Upper lobe of right lung (tissue), 1 donor: Measurements from ENCODE around the gene XPNPEP2. TPM values are rescaled to one million over a fixed set of nuclear protein-coding genes. Genes with fewer than 3 reads are reported as not detected.

Experiments used
- ATAC-seq: fragments of 200-7000 bp; cut with Tn5 transposase; one replicate; pipeline ENCODE4 v1.9.1; 2020; ENCODE audit warnings: mild to moderate bottlenecking, moderate library complexity
- DNase-seq: peaks from one replicate; pipeline ENCODE4 v3.0.0-alpha.2; 2020
- H3K27ac ChIP-seq: fragments of 200-600 bp; one replicate; pipeline ENCODE4 v1.8.0; 2022
- H3K27me3 ChIP-seq: fragments of 200-600 bp; one replicate; pipeline ENCODE4 v1.8.0; 2022; ENCODE audit warnings: mild to moderate bottlenecking
- H3K36me3 ChIP-seq: fragments of 200-600 bp; one replicate; pipeline ENCODE4 v1.8.0; 2022
- H3K4me1 ChIP-seq: fragments of 200-600 bp; one replicate; pipeline ENCODE4 v1.8.0; 2022
- H3K4me3 ChIP-seq: fragments of 200-600 bp; one replicate; pipeline ENCODE4 v1.8.0; 2022; ENCODE audit warnings: mild to moderate bottlenecking
- H3K9me3 ChIP-seq: fragments of 200-600 bp; one replicate; pipeline ENCODE4 v1.8.0; 2022
- intact Hi-C: fragments of 100-400 bp; cut with DNase I; formaldehyde crosslinking; loops from one replicate; pipeline ENCODE4 v1.11.0; 2022
- total RNA-seq: library from RNA; stranded (reverse); fragmentation: NEBNext Ultra II Directional; extraction: Animal tissue kit (Norgen Biotek cat#: 25700); gene quantifications from one replicate; pipeline ENCODE4 v1.2.1, GENCODE V29; 2021
- TF ChIP-seq, protein P1 (sequence below): fragments of 200-600 bp; IDR thresholded peaks from one replicate; pipeline ENCODE4 v1.8.0; 2022; ENCODE audit warnings: antibody characterized with exemption
- donor health status: DM: no; HTN: yes; CAD: no; lungs with severe emphysema.

Gene XPNPEP2
- total RNA-seq, 1 donor from 2014 or later, result 0.93 TPM

GRCh38 chrX:129695535-129695934 lies 43.2 kb upstream of the XPNPEP2 start:
- H3K36me3 ChIP-seq, result no peaks in the 10 kb centered on the region
- H3K27me3 ChIP-seq, result no peaks in the 10 kb centered on the region
- intact Hi-C loops, result no loop called here
- no peak overlapping the region for H3K27ac ChIP-seq
- no peak overlapping the region for H3K4me3 ChIP-seq
- no peak for ATAC-seq
- TF ChIP-seq, protein P1, sequence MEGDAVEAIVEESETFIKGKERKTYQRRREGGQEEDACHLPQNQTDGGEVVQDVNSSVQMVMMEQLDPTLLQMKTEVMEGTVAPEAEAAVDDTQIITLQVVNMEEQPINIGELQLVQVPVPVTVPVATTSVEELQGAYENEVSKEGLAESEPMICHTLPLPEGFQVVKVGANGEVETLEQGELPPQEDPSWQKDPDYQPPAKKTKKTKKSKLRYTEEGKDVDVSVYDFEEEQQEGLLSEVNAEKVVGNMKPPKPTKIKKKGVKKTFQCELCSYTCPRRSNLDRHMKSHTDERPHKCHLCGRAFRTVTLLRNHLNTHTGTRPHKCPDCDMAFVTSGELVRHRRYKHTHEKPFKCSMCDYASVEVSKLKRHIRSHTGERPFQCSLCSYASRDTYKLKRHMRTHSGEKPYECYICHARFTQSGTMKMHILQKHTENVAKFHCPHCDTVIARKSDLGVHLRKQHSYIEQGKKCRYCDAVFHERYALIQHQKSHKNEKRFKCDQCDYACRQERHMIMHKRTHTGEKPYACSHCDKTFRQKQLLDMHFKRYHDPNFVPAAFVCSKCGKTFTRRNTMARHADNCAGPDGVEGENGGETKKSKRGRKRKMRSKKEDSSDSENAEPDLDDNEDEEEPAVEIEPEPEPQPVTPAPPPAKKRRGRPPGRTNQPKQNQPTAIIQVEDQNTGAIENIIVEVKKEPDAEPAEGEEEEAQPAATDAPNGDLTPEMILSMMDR, result no peak
- H3K9me3 ChIP-seq, result no peaks in the 10 kb centered on the region
- no peaks in the 10 kb centered on the region for H3K4me1 ChIP-seq
- no peak for DNase-seq

GRCh38 chrX:129695937-129696336 lies 42.8 kb upstream of the XPNPEP2 start:
- no peak overlapping the region for H3K4me3 ChIP-seq
- no peaks in the 10 kb centered on the region for H3K4me1 ChIP-seq
- no peak overlapping the region for H3K27ac ChIP-seq
- H3K9me3 ChIP-seq, result no peaks in the 10 kb centered on the region
- no peaks in the 10 kb centered on the region for H3K27me3 ChIP-seq
- H3K36me3 ChIP-seq, result no peaks in the 10 kb centered on the region
- DNase-seq, result no peak
- ATAC-seq, result no peak
- intact Hi-C loops, result no loop called here
- TF ChIP-seq, protein P1, result no peak

- Histone ChIP-seq H3K27ac (no peak overlapping the region), H3K4me1 (no peaks in the 10 kb centered on the region), H3K9me3 (no peaks in the 10 kb centered on the region), H3K36me3 (no peaks in the 10 kb centered on the region), H3K4me3 (no peak overlapping the region), H3K27me3 (no peaks in the 10 kb centered on the region)
- intact Hi-C loops, result no loop called here
- TF ChIP-seq, protein P1, result no peak
- ATAC-seq, result no peak
- DNase-seq, result no peak
Observed at GRCh38 chrX:129696463-129697155, 42.2 kb upstream of the XPNPEP2 start.

DNA sequence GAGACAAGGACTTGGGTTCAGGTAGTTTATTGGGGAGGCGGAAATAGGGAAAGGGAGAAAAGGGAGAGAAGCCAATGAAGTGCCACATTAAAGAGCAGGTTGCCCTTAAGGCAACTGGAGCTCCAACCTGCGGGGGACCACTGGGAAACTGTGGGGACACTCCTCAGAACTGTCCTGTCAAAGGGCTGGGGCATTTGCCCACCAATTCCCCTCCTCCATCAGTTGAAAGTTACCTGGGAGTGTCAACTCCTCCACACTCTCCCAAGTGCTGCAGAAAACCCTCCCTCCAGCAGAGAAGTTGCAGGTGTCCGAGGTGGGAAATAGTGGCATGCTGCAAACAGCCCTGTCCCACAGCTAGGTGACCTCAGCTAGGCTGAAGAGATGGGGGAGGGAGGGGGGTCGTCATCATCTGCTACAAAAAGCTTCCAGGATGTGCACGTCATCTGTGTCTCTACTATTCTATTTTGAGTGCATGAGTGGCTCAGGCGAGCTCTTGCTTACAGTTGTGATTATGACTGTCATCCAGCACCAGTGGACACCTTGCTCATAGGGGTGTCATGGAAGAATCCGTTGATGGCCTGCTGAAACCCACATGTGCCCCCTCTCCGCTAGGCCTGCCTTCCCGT lies 41.5 kb upstream of the XPNPEP2 start:
- Histone ChIP-seq H3K4me1 (no peaks in the 10 kb centered on the region), H3K27me3 (no peaks in the 10 kb centered on the region), H3K9me3 (no peaks in the 10 kb centered on the region), H3K27ac (no peak overlapping the region), H3K4me3 (no peak overlapping the region), H3K36me3 (no peaks in the 10 kb centered on the region)
- TF ChIP-seq, protein P1, result no peak
- no peak for ATAC-seq
- DNase-seq, result no peak
- intact Hi-C loops, result no loop called here

- DNase-seq, result no peak
- H3K4me1 ChIP-seq, result no peaks in the 10 kb centered on the region
- ATAC-seq, result no peak
- intact Hi-C loops, result no loop called here
- no peaks in the 10 kb centered on the region for H3K9me3 ChIP-seq
- no peaks in the 10 kb centered on the region for H3K27me3 ChIP-seq
- H3K27ac ChIP-seq, result no peak overlapping the region
- TF ChIP-seq, protein P1, result no peak
- H3K36me3 ChIP-seq, result no peaks in the 10 kb centered on the region
- no peak overlapping the region for H3K4me3 ChIP-seq
Observed at GRCh38 chrX:129698150-129698549, 40.6 kb upstream of the XPNPEP2 start.
